ENCODE measurements around the gene PKMYT1.

DNA sequence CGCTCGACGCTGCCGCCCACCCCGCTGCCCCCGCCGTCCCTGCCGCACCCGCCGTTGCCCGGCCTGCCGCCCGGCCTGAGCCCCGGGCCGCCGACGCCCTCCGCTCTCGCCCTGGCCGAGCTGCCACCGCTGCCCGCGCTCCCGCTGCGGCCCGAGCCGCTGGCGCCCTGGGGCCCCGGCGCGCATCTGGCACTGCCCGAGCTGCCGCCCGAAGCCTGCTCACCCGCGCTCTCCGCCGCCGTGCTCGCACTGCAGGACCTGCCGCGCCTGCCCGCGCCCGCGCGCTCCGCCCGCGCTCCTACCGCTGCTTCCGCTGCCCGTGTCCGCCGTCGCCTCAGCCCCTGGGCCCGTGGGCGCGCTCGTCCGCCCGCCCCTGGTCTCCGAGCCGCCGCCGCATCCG is 24.1 kb upstream of the PKMYT1 start:
- TF ChIP-seq, protein P1, sequence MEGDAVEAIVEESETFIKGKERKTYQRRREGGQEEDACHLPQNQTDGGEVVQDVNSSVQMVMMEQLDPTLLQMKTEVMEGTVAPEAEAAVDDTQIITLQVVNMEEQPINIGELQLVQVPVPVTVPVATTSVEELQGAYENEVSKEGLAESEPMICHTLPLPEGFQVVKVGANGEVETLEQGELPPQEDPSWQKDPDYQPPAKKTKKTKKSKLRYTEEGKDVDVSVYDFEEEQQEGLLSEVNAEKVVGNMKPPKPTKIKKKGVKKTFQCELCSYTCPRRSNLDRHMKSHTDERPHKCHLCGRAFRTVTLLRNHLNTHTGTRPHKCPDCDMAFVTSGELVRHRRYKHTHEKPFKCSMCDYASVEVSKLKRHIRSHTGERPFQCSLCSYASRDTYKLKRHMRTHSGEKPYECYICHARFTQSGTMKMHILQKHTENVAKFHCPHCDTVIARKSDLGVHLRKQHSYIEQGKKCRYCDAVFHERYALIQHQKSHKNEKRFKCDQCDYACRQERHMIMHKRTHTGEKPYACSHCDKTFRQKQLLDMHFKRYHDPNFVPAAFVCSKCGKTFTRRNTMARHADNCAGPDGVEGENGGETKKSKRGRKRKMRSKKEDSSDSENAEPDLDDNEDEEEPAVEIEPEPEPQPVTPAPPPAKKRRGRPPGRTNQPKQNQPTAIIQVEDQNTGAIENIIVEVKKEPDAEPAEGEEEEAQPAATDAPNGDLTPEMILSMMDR (IDR thresholded peaks at IDR 0.05; ENCODE audit: poor library complexity): no peak
- TF ChIP-seq EZH2 (IDR thresholded peaks at IDR 0.05; ENCODE audit: borderline replicate concordance): no peak

All from hepatocyte (in vitro differentiated cells).